ENCODE data around the gene CFAP45. TPM values are rescaled to one million over a fixed set of nuclear protein-coding genes. Genes with fewer than 3 reads are reported as not detected.
A peak's percentile ranks its signal among the peaks of the same experiment; 100 is the strongest.
"Not testable (repeated sequence)": the region's sequence is repeated elsewhere in the genome, so short reads cannot be mapped to it uniquely, and the experiment has no call there.

CFAP45 gene
- polyA plus RNA-seq, 3 donors = 3.7 to 4.7 (median 4.0) TPM

DNA sequence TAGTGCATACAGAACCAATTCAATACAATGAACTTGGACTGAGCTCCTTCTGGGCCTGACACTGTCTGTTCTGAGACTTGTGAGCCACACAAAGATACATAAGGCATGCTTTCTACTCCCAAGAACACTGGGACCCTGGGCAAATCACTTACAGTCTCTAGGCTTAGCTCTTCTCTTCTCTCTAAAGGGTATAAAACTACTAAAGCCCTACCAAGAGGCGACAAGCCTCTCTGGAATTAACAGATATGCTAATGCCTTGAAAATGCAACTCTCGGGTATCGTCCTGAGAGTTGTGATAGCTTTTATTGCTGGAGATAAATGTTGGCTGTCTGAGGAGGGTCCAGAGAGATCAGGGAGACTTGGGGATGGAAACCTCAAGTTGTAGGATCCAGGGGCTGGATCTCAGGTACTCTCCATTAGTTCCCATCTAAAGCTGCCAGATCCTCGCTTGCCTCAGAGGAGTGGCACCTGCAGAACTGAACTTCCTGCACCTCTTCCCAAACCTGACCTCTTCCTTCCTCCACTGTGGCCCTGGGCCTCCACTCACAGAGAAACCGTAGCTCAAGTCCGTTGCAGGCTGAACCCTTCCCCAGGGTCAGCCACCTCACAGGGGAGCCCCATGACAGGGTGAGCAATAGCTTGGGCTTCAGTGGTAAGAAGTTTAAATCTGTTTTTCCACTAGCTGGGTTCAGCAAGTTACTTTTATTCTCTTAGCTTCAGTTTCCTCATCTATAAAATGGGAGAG, 11.5 kb upstream of the CFAP45 start:
- no peak for DNase-seq

- no peak for DNase-seq
Observed at GRCh38 chr1:159908031-159908940, 8.3 kb upstream of the CFAP45 start.

DNA sequence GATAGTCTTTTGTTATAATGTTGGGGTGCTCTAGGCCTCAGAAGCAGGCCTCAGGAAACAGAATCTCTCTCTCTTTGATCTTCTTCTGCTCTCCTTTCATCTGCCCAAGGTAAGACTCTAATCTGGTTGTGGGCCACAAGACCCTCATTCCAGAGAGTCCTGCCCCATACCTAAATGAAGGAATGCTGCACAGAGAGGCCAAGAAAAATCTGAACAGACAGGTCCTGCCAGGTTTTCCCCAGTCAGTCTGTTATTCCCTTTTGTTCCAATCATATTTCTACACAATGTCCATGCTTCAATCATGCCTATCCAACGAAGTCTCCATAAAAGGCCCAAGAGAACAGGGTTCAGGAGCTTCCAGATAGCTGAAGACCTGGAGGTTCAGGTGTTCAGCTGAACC, 7.0 kb upstream of the CFAP45 start:
- DNase-seq = no peak

DNA sequence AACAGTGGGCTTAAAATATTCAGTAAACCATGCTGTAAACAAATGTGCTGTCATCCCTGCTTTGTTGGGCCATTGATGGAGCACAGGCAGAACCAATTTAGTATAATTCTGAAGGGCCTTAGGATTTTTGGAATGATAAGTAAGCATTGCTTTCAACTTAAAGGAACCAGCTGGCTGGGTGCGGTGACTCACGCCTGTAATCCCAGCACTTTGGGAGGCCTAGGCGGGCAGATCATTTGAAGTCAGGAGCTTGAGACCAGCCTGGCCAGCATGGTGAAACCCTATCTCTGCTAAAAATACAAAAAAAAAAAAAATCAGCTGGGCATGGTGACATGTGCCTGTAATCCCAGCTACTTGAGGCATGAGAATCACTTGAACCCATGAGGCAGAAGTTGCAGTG, 4.1 kb upstream of the CFAP45 start:
- DNase-seq = not testable (repeated sequence)

- DNase-seq = no peak
Observed at GRCh38 chr1:159902541-159902940, 2.6 kb upstream of the CFAP45 start.

- DNase-seq = no peak
Observed at GRCh38 chr1:159900755-159901360, 893 bp upstream of the CFAP45 start.

- not testable (repeated sequence) for DNase-seq
Observed at GRCh38 chr1:159899634-159900033, 331 bp downstream of the CFAP45 start.

DNA sequence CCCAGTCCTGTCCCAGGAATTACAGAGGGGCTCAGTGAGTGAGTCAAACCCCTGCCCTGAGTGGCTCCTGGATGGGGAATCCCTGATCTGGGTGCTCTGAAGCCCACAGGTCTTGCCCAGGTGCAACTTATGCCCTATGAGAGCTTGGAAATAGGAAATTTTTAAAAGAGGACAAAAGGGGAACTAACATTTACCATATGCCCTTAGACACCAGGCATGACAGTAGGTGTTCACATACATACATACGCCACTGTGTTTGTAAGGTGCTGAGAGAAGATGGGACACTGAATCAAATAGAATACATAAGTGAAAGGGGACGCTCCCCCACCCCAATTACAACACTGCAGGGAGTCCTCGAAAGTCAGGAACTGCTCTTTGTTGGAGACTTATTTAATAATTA, 1.4 kb downstream of the CFAP45 start:
- DNase-seq = no peak

DNA sequence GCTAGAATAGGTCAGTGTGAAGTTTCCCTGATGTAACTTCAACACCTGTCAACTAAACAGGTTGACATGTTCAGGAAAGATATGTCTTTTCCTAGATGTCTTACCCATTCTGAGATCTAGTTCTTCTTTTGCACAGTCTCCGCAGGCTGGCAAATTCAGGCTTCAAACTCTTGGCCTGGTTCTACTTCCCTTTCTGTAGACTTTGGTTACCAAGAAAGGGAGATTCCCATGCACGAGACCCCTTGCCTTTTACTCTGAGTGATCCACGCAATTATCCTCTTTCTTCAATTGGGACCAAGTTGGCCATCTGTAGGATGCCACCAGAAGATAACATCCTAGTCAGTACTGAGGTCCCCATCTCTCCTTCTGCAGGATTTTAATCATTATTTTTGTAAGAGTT, 2.0 kb downstream of the CFAP45 start:
- no peak for DNase-seq

GRCh38 chr1:159896546-159896930, 3.4 kb downstream of the CFAP45 start:
- DNase-seq = no peak

GRCh38 chr1:159895836-159896545, 4.0 kb downstream of the CFAP45 start:
- no peak for DNase-seq

- DNase-seq = no peak
Observed at GRCh38 chr1:159895286-159895685, 4.7 kb downstream of the CFAP45 start.

DNA sequence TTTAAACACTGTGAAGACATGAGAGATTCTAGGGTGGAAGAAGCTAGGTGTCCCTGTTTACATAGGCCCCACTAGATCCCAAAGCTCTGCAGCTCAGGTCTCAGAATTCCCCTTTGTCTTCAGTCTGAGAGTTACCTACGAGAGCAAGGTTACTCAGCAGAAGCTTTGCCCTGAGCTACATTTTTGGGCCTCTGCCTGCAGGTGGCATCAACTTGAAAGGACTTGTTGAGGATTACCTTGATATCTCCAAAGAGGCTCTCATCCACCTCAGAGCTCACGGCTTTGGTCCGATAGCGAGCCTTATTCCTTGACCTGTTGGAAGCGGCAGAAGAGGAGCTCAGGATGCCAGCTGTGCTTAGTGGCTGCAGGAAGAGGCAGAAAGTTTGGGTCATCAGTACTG, 7.0 kb downstream of the CFAP45 start:
- no peak for DNase-seq

DNA sequence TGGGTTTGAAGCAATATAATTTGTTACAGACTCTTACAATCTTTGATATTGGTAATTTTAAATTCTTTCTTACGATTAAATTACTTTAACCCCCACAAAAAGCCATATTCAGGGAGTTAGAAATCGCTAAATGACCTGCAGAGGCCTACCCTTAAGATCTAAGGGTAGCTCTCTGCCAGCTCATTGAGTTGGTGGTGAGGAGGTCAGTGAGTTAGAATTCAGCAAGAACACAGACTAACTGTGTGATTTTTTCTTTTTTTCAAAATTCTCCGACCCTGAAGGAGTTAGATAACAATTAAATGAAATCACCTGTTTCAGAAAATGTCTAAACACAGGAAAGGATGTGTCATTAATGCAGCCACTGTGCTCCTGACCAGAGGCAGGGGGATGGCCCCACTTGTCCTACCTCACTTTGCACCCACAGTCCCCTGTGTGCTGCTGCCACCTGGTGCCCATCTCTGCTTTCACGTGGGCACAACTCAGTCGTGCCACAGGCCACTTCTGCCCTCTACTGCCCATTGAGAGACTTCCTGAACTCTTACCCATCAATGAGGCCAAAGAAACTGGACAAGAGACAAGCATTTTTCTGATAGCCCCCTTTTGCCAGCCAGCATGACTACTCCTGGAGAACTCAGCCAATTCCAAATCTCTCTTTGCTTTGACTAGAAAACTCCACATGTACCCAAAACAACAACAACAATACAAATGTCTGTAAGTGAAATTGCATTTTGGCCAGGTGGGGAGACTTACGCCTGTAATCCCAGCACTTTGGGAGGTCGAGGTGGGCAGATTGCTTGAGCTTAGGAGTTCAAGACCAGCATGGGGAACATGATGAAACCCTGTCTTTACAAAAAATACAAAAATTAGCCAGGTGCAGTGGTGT, 8.4 kb downstream of the CFAP45 start:
- peak; percentile 70 for DNase-seq

- no peak for DNase-seq
Observed at GRCh38 chr1:159890390-159890789, 9.6 kb downstream of the CFAP45 start.

- peak; percentile 30 for DNase-seq
Observed at GRCh38 chr1:159889821-159890252, 10.1 kb downstream of the CFAP45 start.

DNA sequence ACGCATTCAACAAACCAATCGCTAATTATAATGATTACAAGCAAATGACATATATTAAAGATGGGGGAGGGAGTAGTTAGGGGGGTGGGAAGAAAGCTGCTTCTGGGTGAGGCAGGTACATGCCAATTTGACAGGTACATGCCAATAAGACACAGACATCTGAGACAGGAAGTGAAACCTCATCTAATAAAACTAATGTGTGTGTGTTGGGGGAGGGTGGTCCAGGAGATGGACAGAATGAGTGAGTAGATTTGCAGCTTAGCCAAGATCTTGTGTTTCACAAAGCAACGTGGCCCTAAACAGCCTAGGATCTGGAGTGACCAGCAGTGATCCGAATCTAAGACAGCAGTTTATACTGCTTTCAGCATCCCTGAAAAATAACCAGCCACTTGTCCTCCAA, 10.8 kb downstream of the CFAP45 start:
- no peak for DNase-seq

DNA sequence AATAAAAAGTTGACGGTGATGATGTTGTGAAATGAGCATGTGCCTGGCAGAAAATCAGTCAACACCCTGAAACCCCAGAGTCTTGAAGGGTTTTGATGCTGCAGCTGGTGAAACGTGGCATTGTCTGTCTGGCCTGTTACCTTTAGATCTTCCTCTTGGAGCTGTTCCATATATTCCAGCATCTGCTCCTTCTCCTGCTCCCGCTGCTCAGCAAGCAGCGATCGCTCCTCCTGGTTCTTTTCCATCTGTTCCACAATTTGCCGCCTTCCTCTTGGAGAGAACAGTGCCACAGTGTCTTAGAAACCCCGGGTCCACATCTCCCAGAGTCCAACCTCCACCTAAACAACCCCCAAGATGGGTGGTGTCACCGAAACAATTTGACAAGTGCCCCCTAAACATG, 15.7 kb downstream of the CFAP45 start:
- DNase-seq = no peak

- DNase-seq = no peak
Observed at GRCh38 chr1:159883134-159883533, 16.8 kb downstream of the CFAP45 start.

- DNase-seq = no peak
Observed at GRCh38 chr1:159882527-159882862, 17.5 kb downstream of the CFAP45 start.

Data from renal pelvis (tissue), 4 donors.